HG03103 (cell line): ENCODE data around the gene LASP1NB.
"Not testable (repeated sequence)": the region's sequence is repeated elsewhere in the genome, so short reads cannot be mapped to it uniquely, and the experiment has no call there.

Source experiments
- ATAC-seq: cut with Tn5 transposase; IDR thresholded peaks from one replicate; pipeline ENCODE4 v1.9.1; 2021; ENCODE audit warnings: low read depth; ENCODE audit not compliant: unreplicated experiment

The LASP1NB gene

GRCh38 chr17:38916771-38917170 is 8.6 kb upstream of the LASP1NB start:
- ATAC-seq, result no peak

GRCh38 chr17:38917259-38917658 is 8.2 kb upstream of the LASP1NB start:
- no peak for ATAC-seq

- no peak for ATAC-seq
Observed at GRCh38 chr17:38918129-38918913, 7.1 kb upstream of the LASP1NB start.

GRCh38 chr17:38918916-38919315 is 6.5 kb upstream of the LASP1NB start:
- no peak for ATAC-seq

GRCh38 chr17:38919316-38920078 is 5.9 kb upstream of the LASP1NB start:
- ATAC-seq, result no peak

GRCh38 chr17:38920374-38921291 is 4.8 kb upstream of the LASP1NB start:
- ATAC-seq, result no peak

GRCh38 chr17:38921756-38922411 is 3.5 kb upstream of the LASP1NB start:
- ATAC-seq, result no peak

GRCh38 chr17:38922538-38923297 is 2.7 kb upstream of the LASP1NB start:
- no peak for ATAC-seq

GRCh38 chr17:38926293-38927070 is 1.1 kb downstream of the LASP1NB start:
- no peak for ATAC-seq

- not testable (repeated sequence) for ATAC-seq
Observed at GRCh38 chr17:38930782-38931181, 5.4 kb downstream of the LASP1NB start.

- not testable (repeated sequence) for ATAC-seq
Observed at GRCh38 chr17:38933962-38934361, 8.5 kb downstream of the LASP1NB start.

GRCh38 chr17:38939987-38940386 is 14.6 kb downstream of the LASP1NB start:
- no peak for ATAC-seq

- ATAC-seq, result no peak
Observed at GRCh38 chr17:38940404-38940803, 15.0 kb downstream of the LASP1NB start.

- ATAC-seq, result no peak
Observed at GRCh38 chr17:38942696-38943334, 17.4 kb downstream of the LASP1NB start.

GRCh38 chr17:38943607-38944006 is 18.2 kb downstream of the LASP1NB start:
- no peak for ATAC-seq

GRCh38 chr17:38947189-38947588 is 21.8 kb downstream of the LASP1NB start:
- ATAC-seq, result no peak

- ATAC-seq, result not testable (repeated sequence)
Observed at GRCh38 chr17:38953800-38954199, 28.4 kb downstream of the LASP1NB start.

- ATAC-seq, result no peak
Observed at GRCh38 chr17:38958326-38958725, 32.9 kb downstream of the LASP1NB start.
